ENCODE results near the gene ZSCAN10. TPM values are rescaled to one million over a fixed set of nuclear protein-coding genes. Genes with fewer than 3 reads are reported as not detected.

The ZSCAN10 gene
- total RNA-seq, 2 donors from 2014 or later, result not detected

DNA sequence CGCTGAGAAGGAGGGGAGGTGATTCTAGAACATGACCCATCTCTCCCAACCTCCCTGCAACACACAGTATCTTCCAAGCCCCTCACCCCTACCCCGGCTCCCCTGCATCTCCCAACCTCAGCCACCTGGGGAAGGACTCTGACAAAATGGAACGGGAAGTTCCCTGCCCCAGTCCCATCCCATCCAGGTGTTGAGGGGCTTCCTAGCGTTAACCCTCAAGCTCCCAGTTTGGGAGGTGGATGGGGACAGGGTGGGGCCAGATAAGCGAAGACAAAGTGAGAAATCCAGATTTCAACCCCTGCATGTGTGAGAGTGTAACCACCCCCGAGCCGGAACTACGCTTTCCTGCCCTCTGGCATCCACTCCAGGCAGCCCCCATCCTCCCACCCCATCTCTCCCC lies 1.8 kb downstream of the ZSCAN10 start:
- Histone ChIP-seq H3K4me1 (peaks cover 0 to 26% of the 10 kb centered on the region in 2 donors), H3K9me3 (no peaks in the 10 kb centered on the region), H3K27me3 (no peaks in the 10 kb centered on the region), H3K27ac (no peak overlapping the region), H3K36me3 (no peaks in the 10 kb centered on the region), H3K4me3 (no peak overlapping the region)
- no peak for TF ChIP-seq CTCF (IDR thresholded peaks at IDR 0.05)
- no peak for DNase-seq (ENCODE audit: low spot score)

DNA sequence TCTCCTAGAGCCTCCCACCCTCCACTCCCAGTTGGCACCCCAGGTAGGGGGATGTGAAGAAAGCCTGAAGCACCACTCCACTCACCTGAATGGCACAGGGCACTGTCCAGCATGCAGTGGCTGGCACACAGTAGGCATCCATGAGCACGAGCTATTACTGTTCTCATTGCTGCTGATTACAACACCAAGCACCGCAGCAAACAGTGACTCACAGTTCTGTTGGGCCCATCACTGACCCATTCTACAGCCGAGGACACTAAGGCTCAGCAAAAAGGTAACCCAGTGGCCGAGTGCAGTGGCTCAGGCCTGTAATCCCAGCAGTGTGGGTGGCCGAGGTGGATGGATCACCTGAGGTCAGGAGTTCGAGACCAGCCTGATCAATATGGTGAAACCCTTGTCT lies 2.7 kb downstream of the ZSCAN10 start:
- Histone ChIP-seq H3K4me3 (no peak overlapping the region), H3K27ac (no peak overlapping the region), H3K27me3 (no peaks in the 10 kb centered on the region), H3K9me3 (no peaks in the 10 kb centered on the region), H3K36me3 (no peaks in the 10 kb centered on the region), H3K4me1 (peaks cover 0 to 22% of the 10 kb centered on the region in 2 donors)
- no peak for DNase-seq (ENCODE audit: low spot score)
- no peak for TF ChIP-seq CTCF (IDR thresholded peaks at IDR 0.05)

- Histone ChIP-seq H3K27ac (no peak overlapping the region), H3K4me3 (no peak overlapping the region), H3K4me1 (peaks cover 0 to 17% of the 10 kb centered on the region in 2 donors), H3K27me3 (no peaks in the 10 kb centered on the region), H3K9me3 (no peaks in the 10 kb centered on the region), H3K36me3 (no peaks in the 10 kb centered on the region)
- peak in 1 of 2 donors; percentile 24 for TF ChIP-seq CTCF (IDR thresholded peaks at IDR 0.05)
- no peak for DNase-seq (ENCODE audit: low spot score)
These were observed 3.2 kb downstream of the ZSCAN10 start for GRCh38 chr16:3095869-3096268.

DNA sequence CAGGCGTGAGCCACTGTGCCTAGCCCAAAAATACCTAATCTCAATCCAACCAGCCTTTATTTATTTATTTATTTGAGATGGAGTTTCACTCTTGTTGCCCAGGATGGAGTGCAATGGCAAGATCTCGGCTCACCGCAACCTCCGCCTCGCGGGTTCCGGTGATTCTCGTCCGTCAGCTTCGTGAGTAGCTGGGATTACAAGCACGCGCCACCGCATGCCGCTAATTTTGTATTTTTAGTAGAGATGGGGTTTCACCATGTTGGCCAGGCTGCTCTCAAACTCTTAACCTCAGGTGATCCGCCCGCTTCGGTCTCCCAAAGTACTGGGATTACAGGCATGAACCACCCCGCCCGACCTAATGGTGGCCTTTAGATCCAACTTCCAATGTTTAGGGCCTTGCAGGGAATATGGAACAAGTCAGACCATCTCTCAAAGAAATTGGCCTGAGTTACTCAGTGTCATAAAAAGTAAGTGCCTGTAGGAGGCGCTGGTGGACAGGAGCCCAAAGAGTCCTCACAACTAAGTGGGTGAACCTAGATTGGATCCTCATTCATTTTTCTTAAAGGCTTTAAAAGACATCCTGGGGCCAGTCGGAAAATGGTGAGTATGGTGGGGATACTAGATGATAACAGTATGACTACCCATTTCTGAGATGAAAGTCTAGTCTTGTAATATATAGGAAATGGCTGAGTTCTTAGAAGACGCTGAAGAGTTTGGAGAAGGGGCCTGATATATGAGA lies 4.6 kb downstream of the ZSCAN10 start:
- DNase-seq (ENCODE audit: low spot score), result no peak
- TF ChIP-seq CTCF (IDR thresholded peaks at IDR 0.05), result peak in 1 of 2 donors; percentile 53
- Histone ChIP-seq H3K27ac (no peak overlapping the region), H3K4me1 (peaks cover 0 to 5% of the 10 kb centered on the region in 2 donors), H3K36me3 (no peaks in the 10 kb centered on the region), H3K27me3 (no peaks in the 10 kb centered on the region), H3K4me3 (no peak overlapping the region), H3K9me3 (no peaks in the 10 kb centered on the region)

DNA sequence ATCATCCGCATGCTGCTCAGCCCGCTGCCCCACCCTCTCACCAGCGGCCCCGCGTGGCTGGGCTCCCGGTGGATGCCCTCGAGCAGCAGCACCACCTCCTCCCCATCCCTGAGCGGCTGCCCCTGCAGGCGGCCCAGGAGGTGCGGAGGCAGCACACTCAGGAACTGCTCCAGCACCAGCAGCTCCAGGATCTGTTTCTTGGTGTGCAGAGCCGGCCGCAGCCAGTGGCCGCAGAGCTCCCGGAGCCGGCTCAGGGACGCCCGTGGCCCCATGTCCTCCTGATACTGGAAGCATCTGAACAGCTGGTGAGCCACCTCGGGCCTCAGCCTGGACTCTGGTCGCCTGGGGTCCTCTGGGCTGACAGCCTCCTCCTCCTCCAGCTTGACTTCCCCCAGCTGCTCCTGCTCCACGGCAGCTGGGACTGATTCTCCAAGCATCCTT lies 6.6 kb downstream of the ZSCAN10 start:
- H3K4me3 ChIP-seq, result no peak overlapping the region
- H3K9me3 ChIP-seq, result no peaks in the 10 kb centered on the region
- DNase-seq (ENCODE audit: low spot score), result no peak
- no peak overlapping the region for H3K27ac ChIP-seq
- no peaks in the 10 kb centered on the region for H3K36me3 ChIP-seq
- H3K4me1 ChIP-seq, result peaks cover 0 to 12% of the 10 kb centered on the region in 2 donors
- no peaks in the 10 kb centered on the region for H3K27me3 ChIP-seq
- TF ChIP-seq CTCF (IDR thresholded peaks at IDR 0.05), result no peak

DNA sequence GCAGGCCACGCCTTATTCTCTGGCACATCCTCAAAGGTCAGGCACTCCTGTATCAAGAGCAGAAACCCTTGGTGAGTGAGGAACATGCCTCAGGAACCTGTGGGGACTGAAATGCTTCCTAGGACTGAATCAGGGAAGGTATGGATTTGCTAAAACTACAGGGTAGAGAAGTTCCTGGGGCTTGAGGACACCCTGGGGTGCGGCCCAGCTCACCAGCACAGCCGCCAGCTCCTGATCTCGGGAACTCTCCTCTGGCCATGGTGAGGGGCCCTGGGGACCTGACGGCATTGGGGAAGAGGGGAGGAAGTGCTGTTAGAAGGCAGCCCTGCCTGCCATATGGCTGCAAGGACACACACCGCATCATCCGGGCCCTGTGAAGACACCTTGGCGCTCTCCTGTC lies 7.5 kb downstream of the ZSCAN10 start:
- Histone ChIP-seq H3K27ac (no peak overlapping the region), H3K4me1 (peaks cover 0 to 21% of the 10 kb centered on the region in 2 donors), H3K9me3 (no peaks in the 10 kb centered on the region), H3K4me3 (no peak overlapping the region), H3K27me3 (no peaks in the 10 kb centered on the region), H3K36me3 (no peaks in the 10 kb centered on the region)
- DNase-seq (ENCODE audit: low spot score), result no peak
- no peak for TF ChIP-seq CTCF (IDR thresholded peaks at IDR 0.05)

Data from right atrium auricular region (tissue), 2 donors.